Activated T-cell treated with anti-CD3 and anti-CD28 coated beads, Interleukin-2, amount 50 U/mL, for 4 hours (primary cell): ENCODE measurements around the gene CD80. TPM values are rescaled to one million over a fixed set of nuclear protein-coding genes. Genes with fewer than 3 reads are reported as not detected.

Source experiments
- ATAC-seq, 2 donors: fragments of 200-7000 bp; cut with Tn5 transposase; one replicate each; pipeline ENCODE4 v1.10.0; 2021
- DNase-seq: peaks from one replicate; pipeline ENCODE4 v3.0.0-alpha.2; 2020
- H3K27me3 Mint-ChIP-seq: one replicate; pipeline ENCODE4 v1.8.0; 2021; ENCODE audit warnings: low read depth, mixed read lengths
- H3K36me3 Mint-ChIP-seq: one replicate; pipeline ENCODE4 v1.8.0; 2022; ENCODE audit warnings: mixed read lengths; ENCODE audit not compliant: insufficient read depth
- H3K4me1 Mint-ChIP-seq: one replicate; pipeline ENCODE4 v1.8.0; 2021; ENCODE audit warnings: low read depth, mixed read lengths
- H3K4me3 Mint-ChIP-seq: one replicate; pipeline ENCODE4 v1.8.0; 2021; ENCODE audit warnings: mild to moderate bottlenecking, moderate library complexity, mixed read lengths
- H3K9me3 Mint-ChIP-seq: one replicate; pipeline ENCODE4 v1.8.0; 2021; ENCODE audit warnings: mixed read lengths
- total RNA-seq, 3 donors: library from RNA; stranded (reverse); gene quantifications; one replicate each; pipeline ENCODE4 v1.2.1, GENCODE V29; 2021

Gene CD80
- total RNA-seq, 3 donors from 2014 or later = 1.6 to 6.2 (median 3.3) TPM

DNA sequence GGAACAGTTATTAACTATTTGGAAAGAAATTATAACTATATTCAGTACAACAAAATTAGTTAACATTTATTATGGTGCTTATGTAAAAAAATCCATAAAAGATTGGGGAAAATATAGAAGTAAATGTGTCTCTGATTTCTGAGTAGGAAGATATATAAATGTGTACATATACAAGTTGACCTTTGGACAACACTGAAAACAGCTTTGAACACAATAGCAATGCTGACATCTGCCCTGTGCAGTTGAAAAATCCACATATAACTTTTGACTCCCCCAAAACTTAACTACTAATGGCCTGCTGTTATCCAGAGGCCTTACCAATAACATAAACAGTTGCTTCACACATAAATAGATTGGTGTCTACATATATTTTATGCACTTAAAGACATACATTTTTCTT lies 48.7 kb downstream of the CD80 start:
- H3K27me3 Mint-ChIP-seq = no peaks in the 10 kb centered on the region
- no peaks in the 10 kb centered on the region for H3K9me3 Mint-ChIP-seq
- peaks cover 56% of the 10 kb centered on the region for H3K36me3 Mint-ChIP-seq
- H3K4me3 Mint-ChIP-seq = no peak overlapping the region
- DNase-seq = no peak
- peaks cover 31% of the 10 kb centered on the region for H3K4me1 Mint-ChIP-seq
- no peak for ATAC-seq

DNA sequence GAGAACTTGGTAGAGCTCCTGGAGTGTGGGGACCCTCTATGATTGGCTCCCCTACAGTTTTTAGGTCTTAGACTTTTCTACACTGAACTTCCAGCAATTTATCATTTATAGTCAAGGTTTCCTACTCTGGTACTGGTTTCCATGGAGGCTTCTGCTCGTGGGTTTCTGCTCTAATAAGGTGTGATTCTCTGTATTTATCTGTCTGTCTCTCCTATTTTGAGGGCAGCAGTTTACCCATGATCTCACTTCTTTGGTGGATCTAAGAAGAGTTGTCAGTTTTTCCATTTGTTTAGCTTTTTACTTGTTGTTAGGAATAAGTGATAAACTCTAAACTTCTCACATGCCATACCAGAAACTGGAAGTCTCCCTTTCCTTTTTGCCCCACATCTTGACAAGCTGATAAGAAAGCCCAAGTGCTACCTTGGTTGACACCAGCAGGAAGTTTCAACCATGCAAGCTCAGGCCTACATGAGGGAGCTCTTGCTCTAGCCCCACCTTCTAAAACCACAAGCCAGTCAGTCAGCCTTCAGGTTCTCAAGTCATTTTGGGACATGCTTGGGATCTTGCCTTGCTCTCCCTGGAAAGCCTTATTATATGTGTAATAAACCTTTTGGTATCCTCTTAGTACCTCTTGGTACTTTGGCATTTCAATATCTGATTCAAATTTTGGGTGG lies 51.1 kb downstream of the CD80 start:
- DNase-seq = no peak
- peak; percentile 76 to 86 for ATAC-seq
- Mint-ChIP-seq H3K9me3 (no peaks in the 10 kb centered on the region), H3K36me3 (peaks cover 58% of the 10 kb centered on the region), H3K4me1 (peaks cover 33% of the 10 kb centered on the region), H3K27me3 (no peaks in the 10 kb centered on the region), H3K4me3 (no peak overlapping the region)

DNA sequence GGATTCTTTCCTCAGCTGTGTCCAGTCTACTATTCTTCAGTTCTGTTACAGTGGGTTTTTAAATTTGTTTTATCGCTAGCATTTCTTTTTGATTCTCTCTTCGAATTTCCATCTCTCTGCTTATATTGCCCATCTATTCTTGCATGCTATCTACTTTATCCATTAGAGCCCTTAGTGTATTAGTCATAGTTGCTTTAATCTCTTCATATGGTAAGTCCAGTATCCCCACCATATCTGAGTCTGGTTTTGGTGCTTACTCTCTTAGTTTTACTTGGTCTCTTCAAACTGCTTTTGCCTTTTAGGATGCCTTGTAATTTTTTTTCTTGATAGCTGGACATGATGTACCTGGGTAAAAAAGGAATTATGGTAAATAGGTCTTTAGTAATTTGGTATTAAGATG lies 52.0 kb downstream of the CD80 start:
- Mint-ChIP-seq H3K36me3 (peaks cover 52% of the 10 kb centered on the region), H3K9me3 (no peaks in the 10 kb centered on the region), H3K4me3 (peak overlapping the region; percentile 17), H3K4me1 (peaks cover 33% of the 10 kb centered on the region), H3K27me3 (no peaks in the 10 kb centered on the region)
- DNase-seq = no peak
- ATAC-seq = no peak

DNA sequence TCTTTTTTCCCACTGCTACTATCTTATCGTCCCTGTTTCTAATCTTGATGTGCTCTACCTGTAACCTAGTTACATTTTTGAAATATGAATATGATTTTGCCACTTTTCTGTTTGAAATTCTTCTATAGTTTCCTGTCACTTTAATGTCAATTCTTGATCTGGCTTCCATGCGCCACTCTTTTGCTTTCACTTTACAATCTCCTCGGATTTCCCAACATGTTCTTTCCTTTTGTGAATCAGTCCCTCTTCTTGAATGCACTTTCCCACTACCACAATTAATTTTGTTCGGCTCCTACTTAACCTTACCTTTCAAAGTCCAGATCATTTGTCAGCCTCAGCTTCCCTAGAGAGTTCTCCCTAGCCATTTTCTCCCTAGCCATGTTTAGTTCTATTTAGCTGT lies 52.8 kb downstream of the CD80 start:
- DNase-seq (no peak), ATAC-seq (no peak)
- peaks cover 36% of the 10 kb centered on the region for H3K4me1 Mint-ChIP-seq
- peaks cover 54% of the 10 kb centered on the region for H3K36me3 Mint-ChIP-seq
- peak overlapping the region; percentile 55 for H3K4me3 Mint-ChIP-seq
- no peaks in the 10 kb centered on the region for H3K9me3 Mint-ChIP-seq
- H3K27me3 Mint-ChIP-seq = no peaks in the 10 kb centered on the region

DNA sequence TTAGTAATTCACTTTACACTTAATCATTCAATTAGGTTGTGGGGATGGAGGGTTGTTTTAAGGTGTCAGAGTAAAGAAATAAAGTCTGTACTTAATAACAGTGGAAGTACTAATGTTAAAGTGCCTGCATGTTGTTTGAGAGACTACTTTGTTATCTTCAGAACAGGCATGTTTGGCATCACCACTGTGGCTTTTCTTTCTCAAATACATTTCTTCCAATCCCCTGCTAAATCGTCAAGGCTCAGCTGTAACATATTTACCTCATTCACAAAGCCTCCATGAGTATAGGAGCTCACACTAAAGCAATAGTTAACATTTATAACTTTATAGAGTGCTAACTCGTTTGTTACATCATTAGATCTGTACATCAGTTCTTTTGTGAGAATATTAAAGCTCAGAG lies 58.5 kb downstream of the CD80 start:
- H3K9me3 Mint-ChIP-seq = no peaks in the 10 kb centered on the region
- H3K4me1 Mint-ChIP-seq = peaks cover 31% of the 10 kb centered on the region
- DNase-seq = no peak
- no peak for ATAC-seq
- peaks cover 24% of the 10 kb centered on the region for H3K36me3 Mint-ChIP-seq
- peak overlapping the region; percentile 14 for H3K4me3 Mint-ChIP-seq
- H3K27me3 Mint-ChIP-seq = no peaks in the 10 kb centered on the region

DNA sequence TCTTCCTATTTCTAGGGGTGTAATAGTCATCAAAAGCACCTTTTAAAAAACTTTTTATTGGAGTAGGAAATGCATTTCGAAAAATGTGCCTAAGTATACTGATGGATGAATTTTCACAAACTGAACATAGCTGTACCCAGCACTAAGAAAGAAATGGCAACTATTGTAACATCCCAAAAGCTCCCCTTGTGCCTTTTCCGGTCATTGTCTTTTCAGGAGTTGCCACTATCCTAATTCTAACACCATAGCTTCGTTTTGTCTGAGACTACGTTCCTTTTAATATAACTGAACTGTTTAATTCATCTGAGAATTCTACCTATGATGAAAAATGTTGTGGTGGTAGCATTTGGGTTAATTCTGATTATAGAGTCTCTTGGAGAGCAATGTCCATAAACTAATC lies 59.1 kb downstream of the CD80 start:
- DNase-seq (no peak), ATAC-seq (no peak)
- Mint-ChIP-seq H3K9me3 (no peaks in the 10 kb centered on the region), H3K27me3 (no peaks in the 10 kb centered on the region), H3K4me1 (peaks cover 28% of the 10 kb centered on the region), H3K4me3 (peak overlapping the region; percentile 92), H3K36me3 (peaks cover 21% of the 10 kb centered on the region)

DNA sequence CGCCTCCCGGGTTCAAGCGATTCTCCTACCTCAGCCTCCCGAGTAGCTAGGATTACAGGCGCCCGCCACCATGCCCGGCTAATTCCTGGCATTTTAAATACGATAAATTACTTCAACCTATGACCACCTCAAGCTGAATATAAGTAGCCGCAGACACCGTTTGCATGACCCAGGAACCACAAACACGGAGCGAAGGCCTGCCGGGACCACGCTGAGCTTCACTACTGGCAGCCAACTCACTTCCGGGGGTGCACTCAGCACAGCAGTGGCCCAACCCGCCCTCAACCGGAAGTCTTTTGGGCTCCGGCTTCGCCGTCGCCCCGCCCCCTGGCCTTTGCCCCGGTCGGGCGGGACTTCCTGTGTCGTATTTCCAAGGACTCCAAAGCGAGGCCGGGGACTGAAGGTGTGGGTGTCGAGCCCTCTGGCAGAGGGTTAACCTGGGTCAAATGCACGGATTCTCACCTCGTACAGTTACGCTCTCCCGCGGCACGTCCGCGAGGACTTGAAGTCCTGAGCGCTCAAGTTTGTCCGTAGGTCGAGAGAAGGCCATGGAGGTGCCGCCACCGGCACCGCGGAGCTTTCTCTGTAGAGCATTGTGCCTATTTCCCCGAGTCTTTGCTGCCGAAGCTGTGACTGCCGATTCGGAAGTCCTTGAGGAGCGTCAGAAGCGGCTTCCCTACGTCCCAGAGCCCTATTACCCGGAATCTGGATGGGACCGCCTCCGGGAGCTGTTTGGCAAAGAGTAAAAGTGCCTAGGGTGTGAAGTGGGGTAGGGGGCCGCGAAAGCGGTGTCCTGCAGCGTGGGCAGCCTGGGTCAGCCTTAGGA lies 61.0 kb downstream of the CD80 start, which contains the start of gene TIMMDC1:
TSS of gene TIMMDC1 (plus strand) at position 362 of the 826 bp plus-strand sequence. CDS start at position 549, 187 bp downstream.
- Mint-ChIP-seq H3K9me3 (no peaks in the 10 kb centered on the region), H3K27me3 (no peaks in the 10 kb centered on the region), H3K36me3 (peaks cover 12% of the 10 kb centered on the region), H3K4me1 (peaks cover 27% of the 10 kb centered on the region), H3K4me3 (peak within 1 kb of the TSS; percentile 92)
- peak; percentile 97 for DNase-seq
- ATAC-seq = peak; percentile 99 to 100

DNA sequence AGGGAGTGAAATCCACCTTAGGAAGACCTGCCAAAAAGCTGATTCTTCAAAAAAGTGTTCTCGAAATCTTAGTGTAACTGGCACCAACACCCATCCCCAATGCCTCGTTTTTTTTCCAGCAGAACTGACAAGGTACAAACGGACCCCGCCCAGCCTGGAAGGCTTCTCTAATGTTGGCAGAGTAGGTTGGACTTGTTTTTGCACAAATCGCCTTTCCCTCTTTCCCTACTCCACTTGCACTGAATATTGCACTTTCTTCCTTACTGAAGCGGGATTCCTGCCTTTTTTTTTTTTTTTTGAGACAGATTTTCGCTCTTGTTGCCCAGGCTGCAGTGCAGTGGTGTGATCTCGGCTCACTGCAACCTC lies 61.6 kb downstream of the CD80 start:
- Mint-ChIP-seq H3K4me3 (peak overlapping the region; percentile 92), H3K9me3 (no peaks in the 10 kb centered on the region), H3K4me1 (peaks cover 28% of the 10 kb centered on the region), H3K36me3 (peaks cover 15% of the 10 kb centered on the region), H3K27me3 (no peaks in the 10 kb centered on the region)
- no peak for ATAC-seq
- DNase-seq = no peak

DNA sequence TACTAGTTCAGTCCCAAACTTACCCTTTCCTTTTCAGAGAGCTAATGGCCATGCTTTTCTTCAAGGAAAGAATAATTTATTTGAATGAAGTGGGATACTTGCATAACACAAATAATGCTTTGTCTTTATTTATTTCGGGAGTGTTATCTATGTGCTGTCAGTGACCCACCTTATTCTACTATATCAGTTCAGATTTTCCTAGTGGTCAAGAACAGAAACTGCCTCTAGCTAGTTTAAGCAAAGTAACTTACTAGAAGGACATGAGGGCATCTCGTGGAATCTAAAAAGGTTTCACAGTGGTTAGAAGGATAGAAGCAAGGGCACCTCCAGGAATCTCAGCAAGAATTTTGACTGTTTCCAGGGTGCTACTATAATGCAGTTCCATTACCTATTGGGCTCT lies 64.8 kb downstream of the CD80 start:
- ATAC-seq (no peak), DNase-seq (no peak)
- Mint-ChIP-seq H3K36me3 (peaks cover 17% of the 10 kb centered on the region), H3K27me3 (no peaks in the 10 kb centered on the region), H3K4me1 (peaks cover 9% of the 10 kb centered on the region), H3K9me3 (no peaks in the 10 kb centered on the region), H3K4me3 (no peak overlapping the region)

DNA sequence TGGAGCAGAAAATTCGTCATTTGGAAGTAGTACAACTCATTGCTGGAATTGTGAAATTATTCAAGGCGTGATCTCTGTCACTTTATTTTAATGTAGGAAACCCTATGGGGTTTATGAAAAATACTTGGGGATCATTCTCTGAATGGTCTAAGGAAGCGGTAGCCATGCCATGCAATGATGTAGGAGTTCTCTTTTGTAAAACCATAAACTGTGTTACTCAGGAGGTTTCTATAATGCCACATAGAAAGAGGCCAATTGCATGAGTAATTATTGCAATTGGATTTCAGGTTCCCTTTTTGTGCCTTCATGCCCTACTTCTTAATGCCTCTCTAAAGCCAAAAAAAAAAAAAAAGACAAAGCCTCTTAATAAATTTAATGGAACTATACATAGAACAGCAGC lies 66.6 kb downstream of the CD80 start:
- Mint-ChIP-seq H3K4me1 (peaks cover 4% of the 10 kb centered on the region), H3K27me3 (no peaks in the 10 kb centered on the region), H3K36me3 (peaks cover 17% of the 10 kb centered on the region), H3K4me3 (no peak overlapping the region), H3K9me3 (no peaks in the 10 kb centered on the region)
- ATAC-seq (no peak), DNase-seq (no peak)

DNA sequence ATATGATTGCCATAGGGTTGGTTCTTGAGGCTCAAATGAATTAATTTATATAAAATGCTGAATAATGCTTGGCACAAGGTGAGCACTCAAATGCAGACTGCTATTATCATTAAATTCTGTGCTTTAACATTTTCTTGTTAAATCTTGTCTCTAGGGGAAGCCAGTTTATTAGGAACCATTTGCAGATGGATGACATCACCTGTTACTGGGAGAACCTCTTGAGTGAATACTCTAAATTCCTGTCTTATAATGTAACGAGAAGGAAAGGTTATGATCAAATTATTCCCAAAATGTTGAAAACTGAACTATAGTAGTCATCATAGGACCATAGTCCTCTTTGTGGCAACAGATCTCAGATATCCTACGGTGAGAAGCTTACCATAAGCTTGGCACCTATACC lies 67.3 kb downstream of the CD80 start:
- no peaks in the 10 kb centered on the region for H3K27me3 Mint-ChIP-seq
- peaks cover 4% of the 10 kb centered on the region for H3K4me1 Mint-ChIP-seq
- peaks cover 17% of the 10 kb centered on the region for H3K36me3 Mint-ChIP-seq
- ATAC-seq (no peak), DNase-seq (no peak)
- H3K4me3 Mint-ChIP-seq = no peak overlapping the region
- H3K9me3 Mint-ChIP-seq = no peaks in the 10 kb centered on the region

DNA sequence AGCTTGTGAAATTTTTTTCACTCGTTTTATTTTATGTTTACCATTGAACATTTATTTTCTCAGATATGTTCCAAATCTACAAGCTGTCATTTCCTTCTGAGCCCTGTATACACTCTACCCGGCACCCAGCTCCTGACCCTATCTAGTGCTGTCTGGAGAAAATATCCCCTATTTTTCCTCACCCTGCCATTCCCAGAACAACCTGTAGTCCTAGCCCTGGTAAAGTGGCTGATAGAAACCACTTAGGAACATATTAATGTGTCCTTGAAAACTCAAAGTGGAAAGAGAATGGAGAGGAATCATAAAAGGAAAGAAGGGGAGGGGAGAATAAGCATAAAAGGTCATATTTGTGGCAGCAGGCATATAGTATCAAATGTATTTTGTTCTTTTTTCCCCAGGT lies 69.3 kb downstream of the CD80 start:
- ATAC-seq = no peak
- Mint-ChIP-seq H3K4me3 (no peak overlapping the region), H3K36me3 (peaks cover 23% of the 10 kb centered on the region), H3K9me3 (no peaks in the 10 kb centered on the region), H3K4me1 (peaks cover 4% of the 10 kb centered on the region), H3K27me3 (no peaks in the 10 kb centered on the region)
- no peak for DNase-seq

DNA sequence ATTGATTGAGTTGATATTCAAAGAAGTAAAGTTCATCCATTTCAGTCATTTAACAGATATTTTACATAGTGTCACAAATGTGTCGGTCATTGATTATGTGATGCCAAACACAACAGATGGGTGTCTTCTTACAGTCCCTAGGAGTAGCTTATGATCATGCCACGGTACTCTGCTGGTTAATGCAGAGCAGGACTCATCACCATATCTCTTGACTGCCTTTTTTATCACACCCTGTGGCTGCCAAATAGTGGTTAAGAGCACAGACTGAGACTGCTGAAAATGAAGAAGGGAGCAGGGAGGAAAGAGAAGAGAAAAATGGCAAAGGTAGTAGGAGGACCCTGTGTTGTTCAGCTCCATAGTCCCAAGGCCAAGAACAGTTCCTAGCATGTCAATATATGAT lies 73.9 kb downstream of the CD80 start:
- DNase-seq (no peak), ATAC-seq (no peak)
- Mint-ChIP-seq H3K36me3 (peaks cover 21% of the 10 kb centered on the region), H3K4me1 (no peaks in the 10 kb centered on the region), H3K27me3 (no peaks in the 10 kb centered on the region), H3K9me3 (no peaks in the 10 kb centered on the region), H3K4me3 (no peak overlapping the region)

DNA sequence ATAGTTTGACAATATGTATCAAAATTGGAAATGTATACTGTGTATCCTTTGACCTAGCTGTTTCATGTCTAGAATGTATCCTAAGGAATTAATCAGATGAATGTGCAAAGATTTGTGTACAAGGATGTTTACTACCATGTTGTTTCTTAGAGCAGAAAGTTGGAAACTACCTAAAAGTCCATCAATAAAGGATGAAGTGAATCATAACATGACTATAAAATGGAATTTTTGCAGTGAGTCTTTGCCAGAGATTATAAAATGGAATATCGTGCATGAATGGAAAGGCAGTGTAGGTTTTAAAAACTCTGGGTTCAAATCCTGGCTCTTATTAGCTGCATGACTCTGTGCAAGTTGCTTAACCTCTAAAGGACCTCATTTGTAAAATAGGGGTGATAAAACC lies 76.3 kb downstream of the CD80 start:
- peaks cover 29% of the 10 kb centered on the region for H3K36me3 Mint-ChIP-seq
- no peaks in the 10 kb centered on the region for H3K27me3 Mint-ChIP-seq
- H3K4me1 Mint-ChIP-seq = no peaks in the 10 kb centered on the region
- no peaks in the 10 kb centered on the region for H3K9me3 Mint-ChIP-seq
- no peak for DNase-seq
- H3K4me3 Mint-ChIP-seq = no peak overlapping the region
- no peak for ATAC-seq

DNA sequence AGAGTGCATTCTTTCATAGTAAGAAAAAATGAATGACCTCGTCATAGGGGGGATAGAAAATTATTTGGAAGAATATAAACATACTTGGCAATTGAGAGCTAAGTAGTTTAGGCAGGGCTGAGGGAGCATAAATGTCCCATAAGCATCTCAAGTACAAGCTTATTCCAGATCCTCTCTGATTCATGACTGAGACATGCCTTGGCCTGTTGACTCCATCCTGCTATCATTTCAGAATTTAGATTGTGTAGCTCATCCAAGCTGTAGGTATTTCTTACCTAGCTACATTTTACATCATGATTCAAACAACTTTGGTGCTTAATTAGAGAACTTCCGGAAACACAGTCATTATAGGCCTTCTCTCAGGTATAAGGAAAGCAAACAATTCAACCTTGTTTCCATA lies 78.3 kb downstream of the CD80 start:
- H3K9me3 Mint-ChIP-seq = no peaks in the 10 kb centered on the region
- DNase-seq = no peak
- H3K4me1 Mint-ChIP-seq = no peaks in the 10 kb centered on the region
- no peak for ATAC-seq
- H3K27me3 Mint-ChIP-seq = no peaks in the 10 kb centered on the region
- H3K36me3 Mint-ChIP-seq = peaks cover 39% of the 10 kb centered on the region
- H3K4me3 Mint-ChIP-seq = no peak overlapping the region
